NB4 (cell line): ENCODE data around the gene GP1BA.

Experiments used
- MYC ChIP-seq: IDR thresholded peaks from 2 replicates; pipeline ENCODE4 v1.6.1; 2011; ENCODE audit warnings: low read depth, low read length
- POLR2A ChIP-seq: IDR thresholded peaks from 2 replicates; pipeline ENCODE4 v1.6.1; 2011; ENCODE audit warnings: mild to moderate bottlenecking; ENCODE audit not compliant: insufficient read length; ENCODE audit errors: extremely low read depth
- TF ChIP-seq, protein P1 (sequence below): IDR thresholded peaks from one replicate; pipeline ENCODE4 v1.5.1; 2012; ENCODE audit warnings: low read depth, low read length
- TF ChIP-seq, protein P2 (sequence below): IDR thresholded peaks from 2 replicates; pipeline ENCODE4 v1.6.1; 2011; ENCODE audit warnings: low read depth, low read length

- no peak for TF ChIP-seq POLR2A
- TF ChIP-seq, protein P1, sequence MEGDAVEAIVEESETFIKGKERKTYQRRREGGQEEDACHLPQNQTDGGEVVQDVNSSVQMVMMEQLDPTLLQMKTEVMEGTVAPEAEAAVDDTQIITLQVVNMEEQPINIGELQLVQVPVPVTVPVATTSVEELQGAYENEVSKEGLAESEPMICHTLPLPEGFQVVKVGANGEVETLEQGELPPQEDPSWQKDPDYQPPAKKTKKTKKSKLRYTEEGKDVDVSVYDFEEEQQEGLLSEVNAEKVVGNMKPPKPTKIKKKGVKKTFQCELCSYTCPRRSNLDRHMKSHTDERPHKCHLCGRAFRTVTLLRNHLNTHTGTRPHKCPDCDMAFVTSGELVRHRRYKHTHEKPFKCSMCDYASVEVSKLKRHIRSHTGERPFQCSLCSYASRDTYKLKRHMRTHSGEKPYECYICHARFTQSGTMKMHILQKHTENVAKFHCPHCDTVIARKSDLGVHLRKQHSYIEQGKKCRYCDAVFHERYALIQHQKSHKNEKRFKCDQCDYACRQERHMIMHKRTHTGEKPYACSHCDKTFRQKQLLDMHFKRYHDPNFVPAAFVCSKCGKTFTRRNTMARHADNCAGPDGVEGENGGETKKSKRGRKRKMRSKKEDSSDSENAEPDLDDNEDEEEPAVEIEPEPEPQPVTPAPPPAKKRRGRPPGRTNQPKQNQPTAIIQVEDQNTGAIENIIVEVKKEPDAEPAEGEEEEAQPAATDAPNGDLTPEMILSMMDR = no peak
- TF ChIP-seq, protein P2, sequence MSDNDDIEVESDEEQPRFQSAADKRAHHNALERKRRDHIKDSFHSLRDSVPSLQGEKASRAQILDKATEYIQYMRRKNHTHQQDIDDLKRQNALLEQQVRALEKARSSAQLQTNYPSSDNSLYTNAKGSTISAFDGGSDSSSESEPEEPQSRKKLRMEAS = no peak
- no peak for TF ChIP-seq MYC
Observed at GRCh38 chr17:4948931-4949320, 16.8 kb downstream of the GP1BA start.
